HG02852 (cell line): ENCODE results near the gene ATP6V1E1.
"Not testable (repeated sequence)": the region's sequence is repeated elsewhere in the genome, so short reads cannot be mapped to it uniquely, and the experiment has no call there.

ENCODE experiments used
- ATAC-seq: cut with Tn5 transposase; IDR thresholded peaks from one replicate; pipeline ENCODE4 v1.9.1; 2021; ENCODE audit warnings: mild to moderate bottlenecking, moderate library complexity; ENCODE audit not compliant: unreplicated experiment

The ATP6V1E1 gene

DNA sequence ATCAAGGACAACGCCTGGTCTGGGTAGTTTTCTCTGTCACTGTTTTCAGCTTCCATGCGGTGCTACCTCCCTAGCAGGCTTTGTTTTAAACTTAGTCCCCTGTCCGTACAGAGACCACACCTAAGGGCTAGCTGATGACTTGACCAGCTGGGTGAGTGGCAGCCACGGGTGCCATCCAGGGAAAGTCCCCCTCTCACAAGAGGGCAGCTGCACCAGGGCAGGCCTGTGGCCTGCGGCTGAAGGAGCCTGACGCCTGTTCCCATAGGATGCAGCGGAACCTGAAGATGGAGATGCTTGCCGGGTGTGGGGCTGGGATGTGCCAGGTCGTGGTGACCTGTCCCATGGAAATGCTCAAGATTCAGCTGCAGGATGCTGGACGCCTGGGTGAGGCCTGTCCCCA is 45.4 kb downstream of the ATP6V1E1 start:
- no peak for ATAC-seq

DNA sequence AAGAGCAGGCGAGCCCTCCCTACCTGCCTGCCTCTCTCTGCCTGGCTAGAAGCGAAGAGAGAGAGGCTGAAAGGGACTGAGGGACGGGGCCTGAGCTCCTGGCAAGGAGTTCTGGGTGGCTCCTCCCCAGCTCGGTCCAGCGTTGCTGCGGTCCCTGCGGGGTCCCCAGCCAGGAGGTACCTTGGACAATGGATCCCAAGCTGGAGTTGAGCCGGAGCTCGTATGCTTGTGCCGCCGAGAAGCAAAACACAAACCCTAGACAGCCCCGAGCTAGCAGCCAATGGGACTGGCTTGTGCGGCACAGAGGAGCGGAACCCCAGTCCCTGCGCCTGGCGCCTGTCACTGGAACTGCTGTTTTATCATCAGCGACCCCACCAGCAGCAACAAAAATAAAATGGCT is 46.9 kb downstream of the ATP6V1E1 start:
- ATAC-seq, result no peak

DNA sequence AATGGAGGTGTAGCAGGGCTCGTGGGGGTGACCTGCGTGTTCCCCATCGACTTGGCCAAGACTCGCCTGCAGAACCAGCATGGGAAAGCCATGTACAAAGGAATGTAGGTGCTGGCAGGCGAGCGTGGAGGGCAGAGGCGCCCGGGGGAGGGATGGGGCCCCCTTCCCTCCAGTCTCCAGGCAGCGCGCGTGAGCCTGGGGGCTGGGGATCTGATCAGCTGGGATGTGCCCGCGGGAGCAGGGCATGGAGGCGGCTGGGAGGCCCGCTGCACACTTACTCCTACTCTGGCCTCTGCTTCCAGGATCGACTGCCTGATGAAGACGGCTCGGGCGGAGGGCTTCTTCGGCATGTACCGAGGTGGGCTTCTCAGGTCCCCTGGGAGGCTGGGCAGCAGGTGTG is 47.5 kb downstream of the ATP6V1E1 start:
- ATAC-seq, result no peak

DNA sequence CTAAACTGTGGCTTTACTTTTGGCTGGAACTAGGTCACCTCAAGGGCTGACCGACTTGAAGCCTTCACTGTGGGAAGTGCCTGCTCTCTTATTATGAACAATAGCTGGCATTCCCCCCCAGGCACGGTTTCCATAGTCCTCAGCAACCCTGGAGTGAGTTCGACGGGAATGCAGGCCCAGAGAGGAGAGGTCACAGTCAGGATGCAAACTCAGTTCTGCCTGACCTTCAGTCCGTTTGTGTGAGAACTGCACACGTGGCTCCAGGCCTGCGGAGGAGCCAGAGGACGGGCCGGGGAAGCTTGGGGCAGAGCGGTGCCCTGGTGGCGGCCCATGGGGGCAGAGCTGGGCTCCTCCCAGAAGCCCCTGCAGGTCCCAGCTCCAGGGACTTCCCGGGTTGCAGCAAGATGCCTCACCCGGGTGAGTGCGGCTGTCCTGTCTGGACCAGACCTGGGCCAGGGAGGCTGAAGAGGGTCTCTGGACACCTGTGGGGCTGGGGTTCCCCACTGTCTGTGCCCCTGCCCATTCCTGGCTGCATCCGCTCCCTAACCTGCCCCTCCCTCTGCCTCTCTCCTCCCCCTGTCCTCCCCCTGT is 48.0 kb downstream of the ATP6V1E1 start:
- ATAC-seq, result no peak

DNA sequence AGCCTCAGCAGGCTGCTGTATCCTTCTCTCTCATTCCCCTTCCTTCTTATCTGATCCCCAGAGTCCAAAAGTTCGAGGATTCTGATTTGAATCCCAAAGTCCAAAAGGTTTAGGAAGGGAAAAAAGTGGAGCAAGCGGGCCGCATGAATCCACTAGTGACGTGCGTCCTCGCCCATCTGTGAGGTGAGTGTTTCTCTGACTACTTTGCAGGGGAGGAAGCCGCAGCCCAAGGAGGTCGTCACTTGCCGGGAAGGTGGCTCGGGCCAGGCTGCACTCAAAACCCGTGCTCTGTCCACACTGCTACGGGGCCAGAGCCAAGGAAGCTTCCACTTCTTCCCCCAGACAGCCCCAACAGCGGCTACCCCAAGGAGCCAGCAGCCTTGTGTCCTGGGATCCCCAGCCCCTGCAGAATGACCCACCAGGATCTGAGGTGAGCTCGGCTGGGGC is 49.0 kb downstream of the ATP6V1E1 start:
- ATAC-seq, result no peak

DNA sequence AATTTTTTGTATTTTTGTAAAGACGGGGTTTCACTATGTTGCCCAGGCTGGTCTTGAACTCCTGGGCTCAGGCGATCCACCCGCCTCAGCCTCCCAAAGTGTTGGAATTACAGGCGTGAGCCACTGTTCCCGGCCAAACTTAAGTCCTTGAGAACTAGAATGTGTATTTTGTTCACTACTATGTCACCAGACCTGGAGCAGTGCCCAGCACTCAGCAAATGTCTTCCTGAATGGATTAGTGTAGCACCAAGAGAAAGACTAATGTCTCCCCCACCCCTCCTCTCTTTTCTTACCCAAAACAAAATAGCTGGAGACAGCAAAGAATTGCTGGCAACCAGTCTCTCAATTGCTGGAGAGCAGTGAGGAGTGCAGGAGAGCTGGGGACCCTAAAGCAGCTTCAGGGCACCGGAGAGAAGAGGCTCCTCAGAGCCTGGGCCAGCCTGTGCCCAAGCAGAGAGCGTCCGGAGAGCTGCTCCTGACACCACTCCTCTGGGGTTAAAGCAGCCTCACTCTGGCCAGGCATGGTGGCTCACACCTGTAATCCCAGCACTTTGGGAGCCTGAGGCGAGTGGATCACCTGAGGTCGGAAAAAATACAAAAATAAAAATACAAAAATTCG is 50.3 kb downstream of the ATP6V1E1 start:
- ATAC-seq, result no peak

DNA sequence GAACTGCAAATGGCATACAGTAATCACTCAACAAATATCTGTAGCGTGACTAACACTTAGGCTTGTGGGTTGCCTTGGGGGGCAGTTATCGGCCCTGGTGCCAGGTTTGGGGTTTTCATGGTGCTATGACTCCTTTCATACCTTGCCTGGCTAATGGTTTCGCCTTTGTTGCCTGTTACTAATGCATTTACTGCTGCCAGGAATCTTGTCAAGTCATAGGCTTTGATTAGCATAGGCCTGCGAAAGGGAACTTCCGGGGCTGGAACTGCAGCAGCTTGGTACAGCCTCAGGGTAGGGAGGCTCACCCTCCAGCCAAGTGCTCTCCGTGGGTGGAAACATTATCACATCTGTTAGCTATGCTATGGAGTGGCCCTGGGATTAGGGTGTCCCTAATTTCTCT is 52.1 kb downstream of the ATP6V1E1 start:
- no peak for ATAC-seq

DNA sequence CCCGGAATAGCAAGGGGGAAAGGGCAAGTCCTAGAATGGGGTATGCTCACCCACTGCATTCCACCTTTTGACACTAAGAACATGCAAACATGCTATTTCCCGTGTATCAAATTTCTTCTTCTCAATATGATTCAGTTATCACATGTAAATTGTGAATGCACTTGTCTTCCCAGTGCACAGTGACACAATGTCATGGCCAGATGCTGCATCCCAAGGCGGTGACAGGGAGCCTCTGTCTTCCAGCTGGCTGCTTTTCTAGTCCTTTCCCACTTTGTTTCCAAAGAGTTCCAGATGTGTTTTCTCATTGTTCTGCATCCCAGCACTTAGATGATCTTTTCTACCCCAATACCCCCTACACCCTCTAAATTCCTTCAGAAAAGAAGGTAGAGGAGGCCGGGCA is 52.9 kb downstream of the ATP6V1E1 start:
- ATAC-seq, result no peak

DNA sequence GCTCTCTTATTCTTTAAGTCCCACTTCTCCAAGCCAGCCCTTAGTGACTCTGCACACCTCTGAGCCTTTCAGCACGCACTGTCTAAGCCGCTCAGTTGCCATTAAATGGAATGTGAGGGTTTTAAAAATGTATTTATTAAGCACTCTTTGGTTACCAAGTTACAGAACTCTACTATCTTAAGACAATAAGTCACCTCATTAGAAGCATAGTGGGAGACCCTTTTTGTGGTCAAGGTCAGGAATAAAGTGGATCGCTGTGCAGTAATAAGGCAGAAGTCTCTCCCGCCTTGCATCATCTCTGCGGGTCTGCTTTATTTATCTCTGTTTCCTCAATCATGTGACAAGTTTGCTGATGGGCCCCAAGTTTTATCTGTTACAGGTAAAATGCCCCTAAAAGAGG is 53.4 kb downstream of the ATP6V1E1 start:
- no peak for ATAC-seq

DNA sequence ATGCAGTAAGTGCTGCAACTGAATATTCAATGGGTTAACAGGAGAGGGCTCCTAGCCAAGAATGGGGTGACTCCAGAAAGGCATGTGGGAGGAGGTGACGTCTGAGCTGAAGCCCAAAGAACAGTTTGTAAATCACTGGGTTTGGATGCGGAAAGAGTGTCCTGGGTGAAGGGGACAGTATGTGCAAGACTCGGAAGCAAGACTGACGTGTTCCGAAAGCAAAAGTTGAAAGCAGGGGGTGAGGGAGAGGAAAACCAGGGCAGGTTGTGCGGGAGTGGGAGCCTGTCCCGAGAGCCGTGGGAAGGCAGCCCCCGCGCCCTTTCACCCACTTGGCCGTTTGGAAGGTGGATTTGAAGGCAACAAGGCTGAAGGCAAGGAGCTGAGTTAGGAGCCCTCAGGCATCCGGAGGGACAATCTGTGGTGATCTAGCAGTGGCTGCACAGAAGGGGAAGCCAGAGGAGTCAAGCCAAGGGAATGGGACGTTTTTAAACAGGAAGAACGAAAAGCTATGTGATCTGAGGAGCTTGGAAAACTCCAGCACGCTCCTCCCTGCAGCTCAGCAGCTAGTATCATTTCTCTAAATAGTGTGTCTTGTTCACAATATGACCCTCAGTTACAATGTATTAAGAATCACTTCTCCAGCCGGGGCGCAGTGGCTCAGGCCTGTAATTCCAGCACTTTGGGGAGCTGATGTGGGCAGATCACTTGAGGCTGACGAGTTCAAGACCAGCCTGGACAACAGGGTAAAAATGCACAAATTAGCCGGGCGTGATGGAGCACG is 57.5 kb downstream of the ATP6V1E1 start:
- no peak for ATAC-seq

DNA sequence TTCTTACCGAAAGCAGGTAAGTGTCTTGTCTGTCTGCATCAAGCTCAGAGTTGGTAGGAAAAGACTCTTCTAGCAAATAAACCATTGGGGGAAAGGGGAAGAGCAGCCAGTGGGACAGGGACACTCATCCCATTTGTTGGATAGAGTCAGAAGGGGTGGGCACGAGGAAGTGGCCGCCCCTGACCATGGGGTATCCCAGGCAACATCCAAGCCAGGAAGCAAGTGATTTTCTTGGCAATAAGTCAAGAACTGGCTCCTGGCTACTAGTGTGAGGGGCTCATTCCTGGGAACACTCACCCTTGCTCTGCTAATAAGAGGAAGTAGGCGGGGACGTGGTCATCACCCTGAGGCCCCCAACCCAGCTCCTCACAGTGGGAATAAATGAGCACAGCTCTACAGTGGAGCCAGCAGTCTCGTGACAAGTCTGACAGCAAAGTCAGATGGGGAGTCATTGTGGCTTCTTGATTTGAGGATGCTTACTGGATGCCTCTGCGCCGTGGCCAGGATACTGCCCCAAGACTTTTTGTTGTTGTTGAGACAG is 58.5 kb downstream of the ATP6V1E1 start:
- no peak for ATAC-seq

DNA sequence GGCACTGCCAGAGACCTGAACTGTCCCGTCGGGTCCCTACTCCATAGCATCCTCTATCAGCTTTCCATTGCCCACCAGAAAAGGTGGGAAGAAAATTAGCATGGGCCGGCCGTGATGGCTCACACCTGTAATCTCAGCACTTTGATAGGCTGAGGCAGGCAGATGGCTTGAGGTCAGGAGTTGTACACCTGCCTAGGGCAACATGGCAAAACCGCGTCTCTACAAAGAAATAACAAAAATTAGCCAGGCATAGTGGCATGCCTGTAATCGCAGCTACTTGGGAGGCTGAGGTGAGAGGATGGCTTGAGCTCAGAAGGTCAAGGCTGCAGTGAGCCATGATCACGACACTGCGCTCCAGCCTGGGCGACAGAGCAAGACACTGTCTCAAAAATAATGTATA is 61.8 kb downstream of the ATP6V1E1 start:
- no peak for ATAC-seq

DNA sequence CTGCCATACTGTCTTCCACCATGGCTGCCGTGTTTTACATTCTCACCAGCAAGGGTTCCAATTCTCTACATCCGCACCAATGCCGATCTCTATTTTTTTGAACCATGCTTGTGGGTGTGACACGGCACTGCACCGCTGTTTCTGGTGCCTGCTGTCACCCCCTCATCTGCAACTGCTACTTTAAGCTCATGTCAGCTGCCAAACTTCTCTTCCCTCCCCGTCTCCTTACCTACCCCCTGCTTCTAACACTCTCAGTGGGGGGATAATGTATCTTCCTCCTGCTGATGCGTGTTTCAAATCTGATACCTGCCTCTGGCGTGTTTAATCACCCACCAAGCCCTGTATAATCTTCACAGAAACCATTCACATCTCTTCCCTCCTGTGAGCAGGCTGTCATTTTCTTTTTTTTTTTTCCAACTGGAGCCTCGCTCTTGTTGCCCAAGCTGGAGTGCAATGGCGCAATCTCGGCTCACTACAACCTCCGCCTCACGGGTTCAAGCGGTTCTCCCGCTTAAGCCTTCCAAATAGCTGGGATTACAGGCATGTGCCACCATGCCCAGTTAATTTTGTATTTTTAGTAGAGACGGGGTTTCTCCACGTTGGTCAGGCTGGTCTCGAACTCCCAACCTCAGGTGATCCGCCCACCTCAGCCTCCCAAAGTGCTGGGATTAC is 62.4 kb downstream of the ATP6V1E1 start:
- not testable (repeated sequence) for ATAC-seq

DNA sequence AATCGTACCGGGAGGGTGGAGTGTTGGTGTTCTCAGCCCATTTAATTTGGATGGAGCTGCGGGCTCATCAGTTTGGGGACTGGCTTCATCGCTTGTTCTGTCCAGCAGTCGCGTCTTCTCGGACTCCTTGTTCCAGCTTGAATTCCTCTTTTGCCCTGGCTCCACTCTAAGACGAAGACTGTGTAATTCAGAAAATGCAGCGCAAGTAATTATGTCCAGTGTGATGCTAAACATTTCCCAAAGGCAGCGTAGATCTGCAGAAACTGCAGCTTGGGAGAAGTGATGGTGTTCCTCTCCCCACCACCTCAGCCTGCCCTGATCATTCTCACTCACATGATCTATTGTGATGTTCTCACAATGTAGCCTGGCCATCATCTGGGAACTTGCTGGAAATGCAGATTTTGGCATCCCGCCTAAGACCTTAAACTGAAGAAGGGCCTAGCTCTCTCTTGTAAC is 64.6 kb downstream of the ATP6V1E1 start:
- no peak for ATAC-seq

DNA sequence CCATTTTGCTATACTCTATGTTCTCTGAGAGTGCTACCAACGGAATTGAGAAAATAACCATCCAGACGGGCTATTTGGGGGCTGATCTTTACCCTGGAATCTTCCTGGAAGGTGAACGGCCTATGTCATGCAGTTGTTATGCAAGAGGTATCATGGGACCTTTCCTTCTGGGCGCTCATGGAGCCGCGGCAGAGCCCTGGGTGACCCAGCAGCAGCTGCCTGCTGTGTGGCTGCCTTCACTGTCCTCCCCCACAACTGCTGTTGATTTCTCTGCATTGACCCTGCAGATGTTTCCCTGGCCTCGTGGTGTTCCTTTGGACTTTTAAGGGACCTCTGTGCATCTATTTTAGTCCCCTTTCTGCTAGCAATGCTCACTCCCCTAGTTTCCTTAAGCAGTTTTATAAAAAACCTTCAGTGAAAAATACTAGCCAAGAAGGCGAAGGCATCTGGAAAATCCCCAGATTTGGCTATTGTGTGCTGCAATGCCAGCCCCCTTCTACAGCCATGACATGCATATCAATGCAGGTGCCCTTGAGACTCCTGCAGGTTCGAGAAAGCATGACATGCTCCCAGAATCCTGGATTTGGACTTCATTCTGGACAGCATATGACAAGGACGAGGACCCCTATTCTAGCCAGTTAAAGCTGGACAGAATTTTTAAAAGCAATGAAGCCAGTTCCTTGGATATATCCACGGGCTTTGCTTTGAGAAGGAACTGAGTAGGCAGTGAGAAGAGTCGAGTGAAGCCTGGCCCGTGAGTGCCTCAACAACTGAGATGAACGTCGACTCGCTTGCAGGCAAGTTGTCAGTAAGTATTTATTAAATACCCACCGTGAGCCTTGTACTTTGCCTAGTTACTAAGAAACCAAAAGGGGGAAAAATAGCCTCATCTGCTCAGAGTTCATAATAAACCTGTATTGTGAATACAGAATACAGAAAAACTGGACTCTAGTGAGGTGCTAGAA is 65.4 kb downstream of the ATP6V1E1 start, which contains the start of gene SLC25A18:
Gene SLC25A18 (plus strand): TSS at position 593 of the 965 bp plus-strand sequence. CDS start 16,447 bp downstream, outside the sequence.
- no peak for ATAC-seq

DNA sequence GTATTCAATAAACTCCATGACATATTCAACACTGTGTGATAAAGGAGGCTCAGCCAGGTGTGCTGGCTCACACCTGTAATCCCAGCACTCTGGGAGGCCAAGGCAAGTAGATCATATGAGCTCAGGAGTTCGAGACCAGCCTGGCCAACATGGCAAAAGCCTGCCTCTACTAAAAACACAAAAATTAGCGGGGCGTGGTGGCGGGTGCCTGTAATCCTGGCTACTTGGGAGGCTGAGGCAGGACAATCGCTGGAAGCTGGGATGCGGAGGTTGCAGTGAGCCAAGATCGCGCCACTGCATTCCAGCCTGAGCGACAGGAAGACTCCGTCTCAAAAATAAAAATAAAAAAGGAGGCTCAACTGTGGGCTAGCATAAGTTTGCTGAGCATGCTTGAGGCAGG is 69.4 kb downstream of the ATP6V1E1 start:
- ATAC-seq, result no peak

DNA sequence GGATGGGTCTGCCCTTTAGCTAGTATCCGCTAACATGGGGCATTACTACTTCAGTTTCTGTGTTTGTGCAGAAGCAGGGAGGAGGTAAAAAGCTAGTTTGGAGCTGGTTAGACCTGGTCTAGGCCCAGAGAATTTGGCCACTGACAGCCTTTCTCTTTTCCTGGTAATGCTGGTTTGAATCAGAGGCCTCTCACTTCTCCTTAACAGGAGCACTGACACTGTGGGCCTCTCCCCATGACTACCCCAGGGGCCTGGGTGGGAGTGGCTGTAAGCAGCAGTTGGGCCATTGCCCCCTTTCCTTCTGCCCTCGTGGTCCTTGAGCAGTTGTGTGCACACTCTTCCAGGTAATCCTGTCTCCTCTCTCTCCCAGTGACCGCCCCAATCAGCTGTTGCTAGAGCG is 73.7 kb downstream of the ATP6V1E1 start:
- ATAC-seq, result no peak

DNA sequence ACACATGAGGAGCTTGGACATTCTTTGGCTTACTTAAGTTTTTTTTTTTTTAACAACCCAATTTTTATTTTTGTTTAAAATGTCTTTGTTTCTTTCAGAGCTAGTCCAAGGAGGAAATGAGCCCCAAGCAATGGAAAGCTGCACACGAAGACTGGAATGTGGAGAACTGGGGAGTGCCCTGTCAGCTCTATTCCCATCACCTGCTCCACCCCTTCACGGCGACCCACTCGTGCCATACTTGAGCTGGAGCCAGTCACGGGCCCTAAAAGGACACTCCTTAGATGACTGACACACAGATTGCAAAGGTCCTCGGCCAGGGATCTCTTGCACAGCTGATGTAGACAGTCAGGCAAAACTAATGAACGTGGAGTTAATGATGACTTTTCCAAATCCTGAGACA is 75.8 kb downstream of the ATP6V1E1 start:
- no peak for ATAC-seq

DNA sequence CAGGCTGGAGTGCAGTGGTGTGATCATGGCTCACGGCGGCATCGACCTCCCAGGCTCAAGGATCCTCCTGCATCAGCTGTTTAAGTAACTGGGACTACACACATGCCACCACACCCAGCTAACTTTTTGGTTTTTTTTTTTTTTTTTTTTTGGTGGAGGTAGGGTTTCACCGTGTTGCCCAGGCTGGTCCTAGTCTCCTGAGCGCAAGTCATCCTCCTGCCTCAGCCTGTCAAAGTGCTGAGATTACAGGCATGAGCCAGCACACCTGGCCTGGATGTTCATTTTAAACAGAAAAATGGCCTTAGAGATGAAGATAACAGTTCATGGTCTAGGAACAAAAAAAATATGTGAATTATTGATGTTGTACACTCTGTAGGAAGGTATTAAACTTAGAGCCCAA is 78.9 kb downstream of the ATP6V1E1 start:
- no peak for ATAC-seq

DNA sequence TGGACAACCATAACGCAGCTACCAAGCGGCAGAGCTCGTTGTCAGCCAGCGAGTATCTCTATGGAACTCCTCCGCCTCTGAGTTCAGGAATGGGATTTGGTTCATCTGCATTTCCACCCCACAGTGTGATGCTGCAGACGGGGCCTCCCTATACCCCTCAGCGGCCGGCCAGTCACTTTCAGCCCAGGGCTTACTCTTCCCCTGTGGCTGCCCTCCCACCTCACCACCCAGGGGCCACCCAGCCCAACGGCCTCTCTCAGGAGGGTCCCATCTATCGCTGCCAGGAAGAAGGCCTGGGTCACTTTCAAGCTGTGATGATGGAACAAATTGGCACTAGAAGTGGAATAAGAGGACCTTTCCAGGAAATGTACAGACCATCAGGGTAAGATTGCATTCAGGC is 79.4 kb downstream of the ATP6V1E1 start:
- no peak for ATAC-seq
